ENCODE data around the gene ZNF618.

The ZNF618 gene

DNA sequence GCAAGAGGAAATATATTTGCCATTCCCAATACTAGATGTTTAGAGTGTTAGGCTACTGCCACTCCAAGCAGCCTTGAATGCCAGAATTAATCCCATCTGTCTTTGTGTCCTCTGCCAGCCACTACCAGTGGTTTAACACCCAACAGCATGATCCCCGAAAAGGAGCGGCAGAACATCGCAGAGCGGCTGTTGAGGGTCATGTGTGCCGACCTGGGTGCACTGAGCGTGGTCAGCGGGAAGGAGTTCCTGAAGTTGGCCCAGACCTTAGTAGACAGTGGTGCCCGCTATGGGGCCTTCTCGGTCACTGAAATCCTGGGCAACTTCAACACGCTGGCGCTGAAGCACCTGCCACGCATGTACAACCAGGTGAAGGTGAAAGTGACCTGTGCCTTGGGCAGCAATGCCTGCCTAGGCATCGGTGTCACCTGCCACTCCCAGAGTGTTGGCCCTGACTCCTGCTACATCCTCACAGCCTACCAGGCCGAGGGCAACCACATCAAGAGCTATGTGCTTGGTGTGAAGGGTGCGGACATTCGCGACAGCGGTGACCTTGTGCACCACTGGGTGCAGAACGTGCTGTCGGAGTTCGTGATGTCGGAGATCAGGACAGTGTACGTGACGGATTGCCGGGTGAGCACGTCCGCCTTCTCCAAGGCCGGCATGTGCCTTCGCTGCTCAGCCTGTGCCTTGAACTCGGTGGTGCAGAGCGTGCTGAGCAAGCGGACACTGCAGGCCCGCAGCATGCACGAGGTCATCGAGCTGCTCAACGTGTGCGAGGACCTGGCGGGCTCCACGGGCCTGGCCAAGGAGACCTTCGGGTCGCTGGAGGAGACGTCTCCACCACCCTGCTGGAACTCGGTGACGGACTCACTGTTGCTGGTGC, 172.7 kb downstream of the ZNF618 start:
- TF ChIP-seq, protein P1, sequence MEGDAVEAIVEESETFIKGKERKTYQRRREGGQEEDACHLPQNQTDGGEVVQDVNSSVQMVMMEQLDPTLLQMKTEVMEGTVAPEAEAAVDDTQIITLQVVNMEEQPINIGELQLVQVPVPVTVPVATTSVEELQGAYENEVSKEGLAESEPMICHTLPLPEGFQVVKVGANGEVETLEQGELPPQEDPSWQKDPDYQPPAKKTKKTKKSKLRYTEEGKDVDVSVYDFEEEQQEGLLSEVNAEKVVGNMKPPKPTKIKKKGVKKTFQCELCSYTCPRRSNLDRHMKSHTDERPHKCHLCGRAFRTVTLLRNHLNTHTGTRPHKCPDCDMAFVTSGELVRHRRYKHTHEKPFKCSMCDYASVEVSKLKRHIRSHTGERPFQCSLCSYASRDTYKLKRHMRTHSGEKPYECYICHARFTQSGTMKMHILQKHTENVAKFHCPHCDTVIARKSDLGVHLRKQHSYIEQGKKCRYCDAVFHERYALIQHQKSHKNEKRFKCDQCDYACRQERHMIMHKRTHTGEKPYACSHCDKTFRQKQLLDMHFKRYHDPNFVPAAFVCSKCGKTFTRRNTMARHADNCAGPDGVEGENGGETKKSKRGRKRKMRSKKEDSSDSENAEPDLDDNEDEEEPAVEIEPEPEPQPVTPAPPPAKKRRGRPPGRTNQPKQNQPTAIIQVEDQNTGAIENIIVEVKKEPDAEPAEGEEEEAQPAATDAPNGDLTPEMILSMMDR (IDR thresholded peaks at IDR 0.05; ENCODE audit: control extremely low read depth, extremely low read depth, low read depth, missing control alignments) = no peak
- CTCF ChIA-PET = no interaction called here
- POLR2A ChIA-PET = no interaction called here
- no peak for DNase-seq (ENCODE audit: extremely low spot score)

DNA sequence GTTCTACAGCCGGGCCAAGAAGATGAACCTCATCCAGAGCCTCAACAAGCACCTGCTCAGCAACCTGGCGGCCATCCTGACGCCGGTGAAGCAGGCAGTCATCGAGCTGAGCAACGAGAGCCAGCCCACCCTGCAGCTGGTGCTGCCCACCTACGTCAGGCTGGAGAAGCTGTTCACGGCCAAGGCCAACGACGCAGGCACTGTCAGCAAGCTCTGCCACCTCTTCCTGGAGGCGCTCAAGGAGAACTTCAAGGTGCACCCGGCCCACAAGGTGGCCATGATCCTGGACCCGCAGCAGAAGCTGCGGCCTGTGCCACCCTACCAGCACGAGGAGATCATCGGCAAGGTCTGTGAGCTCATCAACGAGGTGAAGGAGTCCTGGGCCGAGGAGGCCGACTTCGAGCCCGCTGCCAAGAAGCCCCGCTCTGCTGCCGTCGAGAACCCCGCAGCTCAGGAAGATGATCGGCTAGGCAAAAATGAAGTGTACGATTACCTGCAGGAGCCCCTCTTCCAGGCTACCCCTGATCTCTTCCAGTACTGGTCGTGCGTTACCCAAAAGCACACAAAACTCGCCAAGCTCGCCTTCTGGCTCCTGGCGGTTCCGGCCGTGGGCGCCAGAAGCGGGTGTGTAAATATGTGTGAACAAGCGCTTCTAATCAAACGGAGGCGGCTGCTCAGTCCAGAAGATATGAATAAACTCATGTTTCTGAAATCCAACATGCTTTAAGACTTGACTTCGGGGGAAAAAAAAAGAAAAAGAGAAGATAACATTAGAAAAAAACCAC, 173.5 kb downstream of the ZNF618 start:
- CTCF ChIA-PET = no interaction called here
- POLR2A ChIA-PET = no interaction called here
- TF ChIP-seq, protein P1 (IDR thresholded peaks at IDR 0.05; ENCODE audit: control extremely low read depth, extremely low read depth, low read depth, missing control alignments) = no peak
- DNase-seq (ENCODE audit: extremely low spot score) = no peak

DNA sequence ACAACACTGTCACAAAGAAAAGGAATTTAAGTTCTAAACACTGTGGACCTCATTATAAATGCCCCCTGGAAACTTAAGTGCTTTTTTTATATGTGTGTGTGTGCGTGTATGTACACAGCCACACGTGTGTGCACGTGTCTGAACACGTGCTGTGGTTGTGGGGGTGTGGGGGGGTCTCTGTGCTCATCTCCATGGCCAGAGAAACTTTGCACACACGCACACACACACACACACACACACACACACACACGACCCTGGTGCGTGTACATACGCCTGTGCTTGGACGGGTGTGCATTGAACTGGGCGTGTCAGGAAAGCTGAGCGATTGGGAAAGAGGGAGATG, 174.1 kb downstream of the ZNF618 start:
- ChIA-PET POLR2A (no interaction called here), CTCF (no interaction called here)
- TF ChIP-seq, protein P1 (IDR thresholded peaks at IDR 0.05; ENCODE audit: control extremely low read depth, extremely low read depth, low read depth, missing control alignments) = no peak
- no peak for DNase-seq (ENCODE audit: extremely low spot score)

DNA sequence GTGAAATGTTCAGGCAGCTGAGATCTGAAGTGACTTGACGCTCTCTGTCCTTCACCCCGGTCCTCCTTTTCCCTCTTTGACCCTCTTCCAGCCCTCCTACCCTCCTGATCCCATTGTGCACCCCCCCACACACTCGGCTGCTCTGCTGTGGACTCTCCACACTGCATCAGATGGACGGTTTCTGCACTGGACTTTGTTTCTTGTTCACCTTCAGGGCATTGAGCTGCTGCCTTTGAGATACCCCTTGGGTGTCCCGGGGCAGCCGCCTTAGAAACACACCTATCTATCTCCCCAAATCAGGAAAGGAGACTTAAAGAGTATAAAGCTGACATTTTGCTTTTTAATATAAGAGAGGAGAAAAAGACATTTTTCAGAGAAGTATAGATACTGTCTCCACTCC, 174.5 kb downstream of the ZNF618 start:
- TF ChIP-seq, protein P1 (IDR thresholded peaks at IDR 0.05; ENCODE audit: control extremely low read depth, extremely low read depth, low read depth, missing control alignments) = no peak
- ChIA-PET CTCF (interaction anchor here (0.9 kb wide), 1 partner anchor 32 kb away, joined by 3 read pairs; no protein-coding TSS in a partner anchor), POLR2A (no interaction called here)
- no peak for DNase-seq (ENCODE audit: extremely low spot score)

DNA sequence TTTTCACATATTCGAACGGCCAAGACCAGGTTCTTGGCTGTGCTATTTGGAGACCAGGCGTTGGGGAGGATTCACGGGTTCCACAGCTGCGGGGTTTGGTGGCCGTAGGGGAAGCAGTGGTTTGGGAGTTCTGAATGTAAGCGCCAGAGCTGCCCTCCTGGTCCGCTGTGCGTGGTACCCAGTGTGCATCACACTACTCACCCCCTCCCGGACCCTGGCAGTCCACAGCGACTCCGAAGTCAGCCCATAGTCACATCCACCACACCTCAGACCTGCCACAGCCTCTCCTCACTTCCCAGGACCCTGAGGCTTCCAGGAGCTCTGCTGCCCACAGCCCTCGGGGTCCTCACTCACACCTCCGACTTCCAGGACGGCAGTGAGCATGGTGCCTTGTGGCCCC, 175.2 kb downstream of the ZNF618 start:
- ChIA-PET POLR2A (no interaction called here), CTCF (interaction anchor here (0.9 kb wide), 1 partner anchor 31 kb away, joined by 3 read pairs; no protein-coding TSS in a partner anchor)
- DNase-seq (ENCODE audit: extremely low spot score) = no peak
- TF ChIP-seq, protein P1 (IDR thresholded peaks at IDR 0.05; ENCODE audit: control extremely low read depth, extremely low read depth, low read depth, missing control alignments) = no peak

DNA sequence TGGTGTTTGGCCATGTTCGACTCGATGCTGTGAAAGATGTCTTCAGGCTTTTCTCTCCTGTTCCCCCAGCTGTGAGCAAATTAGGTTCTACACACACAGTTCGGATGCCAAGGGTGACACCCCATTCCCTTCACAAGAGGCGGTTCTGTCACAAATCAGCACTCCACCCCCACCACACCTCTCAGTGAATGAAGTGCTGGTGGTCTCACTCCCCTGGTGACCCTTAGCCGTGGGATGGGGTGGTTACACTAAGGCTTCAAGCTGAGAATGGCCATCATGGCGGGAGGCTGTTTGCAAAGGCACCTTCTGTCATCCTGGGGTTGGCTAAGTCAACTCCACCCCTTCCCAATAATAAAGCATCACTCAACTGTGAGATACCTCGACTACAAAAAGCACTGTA, 175.6 kb downstream of the ZNF618 start:
- TF ChIP-seq, protein P1 (IDR thresholded peaks at IDR 0.05; ENCODE audit: control extremely low read depth, extremely low read depth, low read depth, missing control alignments) = no peak
- no peak for DNase-seq (ENCODE audit: extremely low spot score)
- POLR2A ChIA-PET = no interaction called here
- CTCF ChIA-PET = no interaction called here
